Gastrocnemius medialis (tissue), 4 donors: Measurements from ENCODE around the gene SLC44A1.

Experiments
- POLR2A ChIP-seq, 2 donors: fragments of 450-650 bp; IDR thresholded peaks; one replicate each; pipeline ENCODE4 v1.6.1; 2017; ENCODE audit warnings: antibody characterized with exemption in 2 of 2, mild to moderate bottlenecking in 2 of 2, moderate library complexity in 2 of 2
- TF ChIP-seq, protein P1 (sequence below), 5 experiments: fragments of 450-650 bp in 3 of 5; fragments of 200-600 bp in 2 of 5; sonication (generic) in 2 of 5; IDR thresholded peaks in 4 of 5; conservative IDR thresholded peaks in 1 of 5; 1 replicate in 4 of 5; 2 replicates in 1 of 5; pipeline ENCODE4 v1.5.1; 2016 to 2019; ENCODE audit warnings: antibody characterized with exemption in 5 of 5, mild to moderate bottlenecking in 3 of 5, moderate library complexity in 3 of 5

GRCh38 chr9:105479846-105480245 lies 235.4 kb downstream of the SLC44A1 start:
- TF ChIP-seq POLR2A (IDR thresholded peaks at IDR 0.05), result no peak
- TF ChIP-seq, protein P1, sequence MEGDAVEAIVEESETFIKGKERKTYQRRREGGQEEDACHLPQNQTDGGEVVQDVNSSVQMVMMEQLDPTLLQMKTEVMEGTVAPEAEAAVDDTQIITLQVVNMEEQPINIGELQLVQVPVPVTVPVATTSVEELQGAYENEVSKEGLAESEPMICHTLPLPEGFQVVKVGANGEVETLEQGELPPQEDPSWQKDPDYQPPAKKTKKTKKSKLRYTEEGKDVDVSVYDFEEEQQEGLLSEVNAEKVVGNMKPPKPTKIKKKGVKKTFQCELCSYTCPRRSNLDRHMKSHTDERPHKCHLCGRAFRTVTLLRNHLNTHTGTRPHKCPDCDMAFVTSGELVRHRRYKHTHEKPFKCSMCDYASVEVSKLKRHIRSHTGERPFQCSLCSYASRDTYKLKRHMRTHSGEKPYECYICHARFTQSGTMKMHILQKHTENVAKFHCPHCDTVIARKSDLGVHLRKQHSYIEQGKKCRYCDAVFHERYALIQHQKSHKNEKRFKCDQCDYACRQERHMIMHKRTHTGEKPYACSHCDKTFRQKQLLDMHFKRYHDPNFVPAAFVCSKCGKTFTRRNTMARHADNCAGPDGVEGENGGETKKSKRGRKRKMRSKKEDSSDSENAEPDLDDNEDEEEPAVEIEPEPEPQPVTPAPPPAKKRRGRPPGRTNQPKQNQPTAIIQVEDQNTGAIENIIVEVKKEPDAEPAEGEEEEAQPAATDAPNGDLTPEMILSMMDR (IDR thresholded peaks at IDR 0.05 in 4 of 5, conservative IDR thresholded peaks at IDR 0.05 in 1 of 5), result no peak
